Esophagus squamous epithelium (tissue), 5 donors: Measurements from ENCODE around the gene NDUFA11. TPM values are rescaled to one million over a fixed set of nuclear protein-coding genes. Genes with fewer than 3 reads are reported as not detected.
A peak's percentile ranks its signal among the peaks of the same experiment; 100 is the strongest.
"Not testable (repeated sequence)": the region's sequence is repeated elsewhere in the genome, so short reads cannot be mapped to it uniquely, and the experiment has no call there.

Experiments
- DNase-seq: peaks from one replicate; lab custom pipeline; 2025; lab: John Stamatoyannopoulos, UW
- H3K27ac ChIP-seq, 4 donors: fragments of 200-600 bp; sonication (generic); one replicate each; pipeline ENCODE4 v1.5.1; 2016 to 2019; ENCODE audit warnings: mild to moderate bottlenecking in 1 of 4
- H3K27me3 ChIP-seq, 4 donors: fragments of 200-600 bp; sonication (generic); 1 replicate in 3 of 4; 2 replicates in 1 of 4; pipeline versions ENCODE4 v1.5.1 to v1.6.0; 2017 to 2021; ENCODE audit warnings: antibody characterized with exemption in 1 of 4
- H3K36me3 ChIP-seq, 3 donors: fragments of 200-600 bp; sonication (generic); one replicate each; pipeline ENCODE4 v1.5.1; 2016 to 2019
- H3K4me1 ChIP-seq, 3 donors: fragments of 200-600 bp; sonication (generic); one replicate each; pipeline ENCODE4 v1.5.1; 2017 to 2019
- H3K4me3 ChIP-seq, 4 donors: fragments of 200-600 bp; sonication (generic); 1 replicate in 3 of 4; 2 replicates in 1 of 4; pipeline ENCODE4 v1.5.1; 2016 to 2019; ENCODE audit warnings: mild to moderate bottlenecking in 2 of 4, moderate library complexity in 1 of 4
- H3K9me3 ChIP-seq, 3 donors: fragments of 200-600 bp; sonication (generic); one replicate each; pipeline ENCODE4 v1.5.1; 2016 to 2019
- CTCF ChIP-seq, 6 experiments: fragments of 450-650 bp in 4 of 6; fragments of 200-600 bp in 2 of 6; sonication (generic) in 2 of 6; IDR thresholded peaks; one replicate each; pipeline ENCODE4 v1.5.1; 2016 to 2019; ENCODE audit warnings: antibody characterized with exemption in 6 of 6, mild to moderate bottlenecking in 4 of 6, moderate library complexity in 4 of 6
- POLR2A ChIP-seq, 4 donors: fragments of 450-650 bp; IDR thresholded peaks; one replicate each; pipeline ENCODE4 v1.6.1; 2017; ENCODE audit warnings: antibody characterized with exemption in 4 of 4, mild to moderate bottlenecking in 4 of 4, moderate library complexity in 3 of 4
- WGBS, 2 donors: methylation state at CpG; one replicate each; pipeline ENCODE4 v1.1.5; 2018; 5-methylcytosine and 5-hydroxymethylcytosine counted together
- intact Hi-C: fragments of 100-400 bp; cut with DNase I; formaldehyde crosslinking; loops from one replicate; pipeline ENCODE4 v1.15.0; 2022
- total RNA-seq, 4 donors: library from RNA; depleted of rRNA; stranded (reverse); fragments of >200 nt; gene quantifications; one replicate each; pipeline ENCODE4 v1.1.0, GENCODE V29; 2016
- donor health status: DM: yes; HTN: yes; CAD: no.

The NDUFA11 gene
- total RNA-seq, 4 donors from 2014 or later, result 204 to 277 (median 234) TPM

- peaks cover 0 to 28% (median 0%) of the 10 kb centered on the region in 4 donors for H3K27me3 ChIP-seq
- H3K4me1 ChIP-seq, result peaks cover 10 to 64% (median 13%) of the 10 kb centered on the region in 3 donors
- H3K9me3 ChIP-seq, result no peaks in the 10 kb centered on the region
- no peak for TF ChIP-seq POLR2A (IDR thresholded peaks at IDR 0.05)
- peak in 5 of 6 experiments; percentile 47 to 67 (median 58) for TF ChIP-seq CTCF (IDR thresholded peaks at IDR 0.05)
- no peak overlapping the region for H3K4me3 ChIP-seq
- 9 to 13% methylated on average over 9 to 16 of the region's 48 CpGs for WGBS, 2 donors
- H3K27ac ChIP-seq, result no peak overlapping the region
- H3K36me3 ChIP-seq, result peaks cover 11 to 31% (median 12%) of the 10 kb centered on the region in 3 donors
- intact Hi-C loops, result loop anchor here (2.0 kb wide), 1 partner anchor 87 kb away; the partner anchor contains the start of gene NRTN
- DNase-seq, result no peak
Measured at GRCh38 chr19:5891938-5892771, 11.4 kb downstream of the NDUFA11 start.

GRCh38 chr19:5891572-5891937 is 12.0 kb downstream of the NDUFA11 start:
- Histone ChIP-seq H3K9me3 (no peaks in the 10 kb centered on the region), H3K4me1 (peaks cover 10 to 58% (median 13%) of the 10 kb centered on the region in 3 donors), H3K36me3 (peaks cover 5 to 25% (median 11%) of the 10 kb centered on the region in 3 donors), H3K4me3 (no peak overlapping the region), H3K27me3 (peaks cover 0 to 30% (median 0%) of the 10 kb centered on the region in 4 donors), H3K27ac (no peak overlapping the region)
- no CpG with 5 or more reads among the region's 4 CpGs for WGBS, 2 donors
- TF ChIP-seq CTCF (IDR thresholded peaks at IDR 0.05), result no peak
- no peak for TF ChIP-seq POLR2A (IDR thresholded peaks at IDR 0.05)
- intact Hi-C loops, result no loop called here
- DNase-seq, result no peak

- Histone ChIP-seq H3K27ac (no peak overlapping the region), H3K4me1 (peaks cover 10 to 46% (median 13%) of the 10 kb centered on the region in 3 donors), H3K36me3 (peaks cover 0 to 11% (median 0%) of the 10 kb centered on the region in 3 donors), H3K27me3 (peaks cover 0 to 35% (median 0%) of the 10 kb centered on the region in 4 donors), H3K4me3 (no peak overlapping the region), H3K9me3 (no peaks in the 10 kb centered on the region)
- no peak for DNase-seq
- TF ChIP-seq POLR2A (IDR thresholded peaks at IDR 0.05), result no peak
- TF ChIP-seq CTCF (IDR thresholded peaks at IDR 0.05), result no peak
- WGBS, 2 donors, result 49 to 50% methylated on average over 9 to 10 of the region's 10 CpGs
- intact Hi-C loops, result no loop called here
Measured at GRCh38 chr19:5890099-5890498, 13.5 kb downstream of the NDUFA11 start.

- TF ChIP-seq POLR2A (IDR thresholded peaks at IDR 0.05) (no peak), CTCF (IDR thresholded peaks at IDR 0.05) (no peak)
- H3K4me1 ChIP-seq, result peaks cover 9 to 42% (median 10%) of the 10 kb centered on the region in 3 donors
- H3K36me3 ChIP-seq, result peaks cover 0 to 4% (median 0%) of the 10 kb centered on the region in 3 donors
- H3K4me3 ChIP-seq, result no peak overlapping the region
- H3K9me3 ChIP-seq, result no peaks in the 10 kb centered on the region
- intact Hi-C loops, result no loop called here
- no peak overlapping the region for H3K27ac ChIP-seq
- H3K27me3 ChIP-seq, result peaks cover 0 to 35% (median 0%) of the 10 kb centered on the region in 4 donors
- DNase-seq, result no peak
- WGBS, 2 donors, result 50 to 51% methylated on average over 14 to 16 of the region's 17 CpGs
Measured at GRCh38 chr19:5889288-5889971, 14.2 kb downstream of the NDUFA11 start.

- 38 to 63% methylated on average over 10 to 11 of the region's 11 CpGs for whole genome bisulfite sequencing, 2 donors
- H3K36me3 ChIP-seq, intact Hi-C loops, DNase-seq, H3K9me3 ChIP-seq, H3K4me3 ChIP-seq: not testable (repeated sequence)
- Histone ChIP-seq H3K27ac (peak overlapping the region in 3 of 4 donors; percentile 28 to 73 (median 61)), H3K4me1 (peaks cover 4 to 49% (median 10%) of the 10 kb centered on the region in 3 donors), H3K27me3 (peaks cover 0 to 38% (median 0%) of the 10 kb centered on the region in 4 donors)
Measured at GRCh38 chr19:5884065-5884811, 19.4 kb downstream of the NDUFA11 start.

GRCh38 chr19:5883157-5883873 is 20.3 kb downstream of the NDUFA11 start:
- WGBS, 2 donors, result 57 to 58% methylated on average over 13 of the region's 13 CpGs
- not testable (repeated sequence) for DNase-seq

More at GRCh38 chr19:5883157-5883873, 20.3 kb downstream of the NDUFA11 start:
- H3K4me3 ChIP-seq, H3K9me3 ChIP-seq, H3K36me3 ChIP-seq, intact Hi-C loops: not testable (repeated sequence)
- Histone ChIP-seq H3K4me1 (peaks cover 4 to 49% (median 10%) of the 10 kb centered on the region in 3 donors), H3K27ac (peak overlapping the region in 3 of 4 donors; percentile 28 to 73 (median 61)), H3K27me3 (peaks cover 0 to 47% (median 0%) of the 10 kb centered on the region in 4 donors)
